Measurements from ENCODE around the gene INTS1. TPM values are rescaled to one million over a fixed set of nuclear protein-coding genes. Genes with fewer than 3 reads are reported as not detected.

Gene INTS1
- total RNA-seq, 2 donors from 2014 or later: 66.3 to 72.9 TPM

DNA sequence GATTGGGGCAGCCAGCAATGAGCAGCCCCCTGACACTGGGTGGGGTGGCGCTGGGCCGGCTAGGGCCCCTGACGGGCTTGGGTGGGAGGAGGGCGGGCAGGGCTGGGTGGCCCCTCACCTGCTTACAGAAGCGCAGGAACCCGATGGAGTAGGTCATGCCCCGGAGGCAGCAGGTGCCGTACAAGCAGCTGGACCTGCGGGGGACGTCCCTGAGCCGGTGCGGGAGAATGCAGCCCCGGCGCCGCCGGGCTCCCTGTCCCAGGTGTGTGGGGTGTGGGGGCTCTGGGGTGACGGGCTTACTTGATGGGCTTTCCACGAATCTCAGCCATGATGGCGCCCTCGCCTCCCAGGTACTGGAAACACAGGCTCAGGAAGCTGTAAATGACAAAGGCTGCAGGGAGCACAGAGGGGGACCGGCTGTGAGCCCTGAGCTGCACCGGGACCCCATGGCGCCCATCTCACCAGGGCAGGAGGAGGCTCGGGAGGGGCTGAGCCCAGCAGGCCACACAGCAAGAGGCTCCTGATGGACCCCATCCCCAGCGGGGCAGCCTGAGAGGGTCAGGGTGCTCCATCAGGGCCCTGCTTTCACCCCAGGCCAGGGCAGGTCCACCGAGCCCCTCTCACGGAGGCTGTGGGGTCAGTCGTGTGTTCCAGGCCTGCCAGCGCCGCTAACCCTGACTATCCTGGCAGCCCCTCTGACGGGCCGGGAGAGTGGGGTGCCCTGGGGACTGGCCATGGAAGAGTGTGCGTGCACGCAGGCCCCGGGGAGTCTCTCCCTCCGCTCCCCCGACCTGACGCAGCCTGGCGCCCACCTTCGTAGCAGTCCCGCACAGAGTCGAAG lies 46.0 kb upstream of the INTS1 start:
- ATAC-seq (no peak), DNase-seq (peak in 1 of 4 donors; percentile 5)
- peaks cover 0 to 13% of the 10 kb centered on the region in 2 donors for H3K36me3 ChIP-seq (replicated peaks in 1 of 2; ENCODE audit: insufficient read depth in 1 of 2, low read depth in 2 of 2)
- 92 to 94% methylated on average over 27 to 41 of the region's 42 CpGs for WGBS, 2 donors
- H3K4me3 ChIP-seq: no peak overlapping the region
- H3K27me3 ChIP-seq: no peaks in the 10 kb centered on the region
- TF ChIP-seq POLR2A (IDR thresholded peaks at IDR 0.05): no peak
- TF ChIP-seq, protein P1, sequence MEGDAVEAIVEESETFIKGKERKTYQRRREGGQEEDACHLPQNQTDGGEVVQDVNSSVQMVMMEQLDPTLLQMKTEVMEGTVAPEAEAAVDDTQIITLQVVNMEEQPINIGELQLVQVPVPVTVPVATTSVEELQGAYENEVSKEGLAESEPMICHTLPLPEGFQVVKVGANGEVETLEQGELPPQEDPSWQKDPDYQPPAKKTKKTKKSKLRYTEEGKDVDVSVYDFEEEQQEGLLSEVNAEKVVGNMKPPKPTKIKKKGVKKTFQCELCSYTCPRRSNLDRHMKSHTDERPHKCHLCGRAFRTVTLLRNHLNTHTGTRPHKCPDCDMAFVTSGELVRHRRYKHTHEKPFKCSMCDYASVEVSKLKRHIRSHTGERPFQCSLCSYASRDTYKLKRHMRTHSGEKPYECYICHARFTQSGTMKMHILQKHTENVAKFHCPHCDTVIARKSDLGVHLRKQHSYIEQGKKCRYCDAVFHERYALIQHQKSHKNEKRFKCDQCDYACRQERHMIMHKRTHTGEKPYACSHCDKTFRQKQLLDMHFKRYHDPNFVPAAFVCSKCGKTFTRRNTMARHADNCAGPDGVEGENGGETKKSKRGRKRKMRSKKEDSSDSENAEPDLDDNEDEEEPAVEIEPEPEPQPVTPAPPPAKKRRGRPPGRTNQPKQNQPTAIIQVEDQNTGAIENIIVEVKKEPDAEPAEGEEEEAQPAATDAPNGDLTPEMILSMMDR (IDR thresholded peaks at IDR 0.05): no peak
- H3K9me3 ChIP-seq: no peaks in the 10 kb centered on the region
- peaks cover 34% of the 10 kb centered on the region for H3K4me1 ChIP-seq
- H3K27ac ChIP-seq: no peak overlapping the region
- intact Hi-C loops (cut with DNase I): no loop called here

DNA sequence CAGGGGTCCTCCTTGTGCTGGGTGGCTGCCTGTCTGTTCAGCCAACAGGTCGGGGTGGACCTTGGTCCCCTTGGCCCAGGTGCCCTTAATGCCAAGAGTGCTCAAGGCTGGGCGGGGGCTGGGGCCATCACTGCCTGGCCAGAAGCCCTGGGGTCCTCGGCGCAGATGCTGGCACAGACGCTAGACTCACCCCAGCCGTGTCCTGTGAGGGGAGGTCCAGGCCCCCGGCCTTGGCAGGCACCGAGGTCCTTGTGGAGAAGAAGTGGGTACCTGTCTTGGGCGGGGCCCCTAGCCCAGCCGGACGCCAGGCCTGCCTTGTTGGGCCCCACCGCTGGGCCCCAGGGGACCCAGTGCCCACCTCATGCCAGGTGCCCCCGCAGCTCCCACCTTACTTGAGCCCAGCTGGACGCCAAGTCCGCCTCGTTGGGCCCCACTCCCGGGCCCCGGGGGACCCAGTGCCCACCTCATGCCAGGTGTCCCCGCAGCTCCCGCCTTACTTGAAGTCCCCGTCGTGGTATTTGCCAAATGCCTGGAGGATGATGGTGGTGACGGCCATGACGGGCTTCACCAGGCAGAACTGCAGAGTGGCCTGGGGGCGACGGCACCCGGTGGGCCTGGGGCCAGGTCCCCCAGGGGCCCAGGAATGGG lies 45.3 kb upstream of the INTS1 start:
- Histone ChIP-seq H3K4me3 (no peak overlapping the region), H3K27me3 (no peaks in the 10 kb centered on the region), H3K4me1 (peaks cover 32% of the 10 kb centered on the region), H3K27ac (no peak overlapping the region), H3K36me3 (replicated peaks in 1 of 2; ENCODE audit: insufficient read depth in 1 of 2, low read depth in 2 of 2) (peaks cover 0 to 13% of the 10 kb centered on the region in 2 donors), H3K9me3 (no peaks in the 10 kb centered on the region)
- TF ChIP-seq POLR2A (IDR thresholded peaks at IDR 0.05): no peak
- TF ChIP-seq, protein P1 (IDR thresholded peaks at IDR 0.05): no peak
- DNase-seq (no peak), ATAC-seq (no peak)
- WGBS, 2 donors: 87 to 92% methylated on average over 2 to 22 of the region's 27 CpGs
- intact Hi-C loops (cut with DNase I): loop anchor here (5.0 kb wide), 1 partner anchor 47 kb away; the partner anchor contains the start of gene INTS1

DNA sequence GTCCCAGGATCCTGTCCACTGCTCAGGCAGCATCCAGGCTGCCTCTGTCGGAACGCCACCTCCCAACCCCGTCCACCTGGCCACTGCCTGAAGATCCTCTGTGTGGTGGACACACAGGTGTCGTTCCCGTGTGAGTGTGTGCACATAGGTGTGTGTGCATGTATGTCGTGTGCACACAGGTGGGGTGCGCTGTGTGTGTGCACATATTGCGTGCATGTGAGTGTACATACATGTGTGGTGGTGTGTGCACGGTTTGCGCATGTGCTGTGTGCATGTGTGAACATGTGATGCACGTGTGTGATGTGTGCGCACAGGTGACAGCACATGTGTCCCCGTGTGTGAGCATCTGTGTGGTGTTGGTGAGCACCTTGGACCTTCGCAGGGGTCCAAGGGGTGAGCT lies 44.8 kb upstream of the INTS1 start:
- no peaks in the 10 kb centered on the region for H3K9me3 ChIP-seq
- TF ChIP-seq, protein P1 (IDR thresholded peaks at IDR 0.05): no peak
- TF ChIP-seq POLR2A (IDR thresholded peaks at IDR 0.05): no peak
- intact Hi-C loops (cut with DNase I): loop anchor here (5.0 kb wide), 1 partner anchor 47 kb away; the partner anchor contains the start of gene INTS1

DNA sequence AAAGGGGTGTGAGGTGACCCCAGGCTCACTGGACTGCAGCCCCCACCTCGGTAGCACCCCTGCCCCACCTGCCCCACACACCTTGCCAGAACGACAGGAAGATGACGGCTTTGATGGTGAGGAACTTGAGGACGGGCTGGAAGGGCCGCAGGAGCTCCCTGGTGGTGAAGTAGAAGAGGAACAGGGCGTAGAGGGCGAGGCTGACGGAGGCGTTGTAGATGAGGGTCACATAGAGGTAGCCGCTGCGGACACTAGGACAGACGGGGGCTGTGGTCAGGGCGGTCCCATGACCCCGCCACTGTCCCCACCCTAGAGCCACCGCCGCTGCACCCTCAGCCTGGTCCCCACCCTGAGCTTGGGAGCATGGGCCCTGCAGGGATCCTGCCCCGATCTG lies 44.2 kb upstream of the INTS1 start:
- no peak for DNase-seq

More for the DNA sequence above, 44.8 kb upstream of the INTS1 start:
- Histone ChIP-seq H3K27me3 (no peaks in the 10 kb centered on the region), H3K4me1 (peaks cover 26% of the 10 kb centered on the region), H3K36me3 (replicated peaks in 1 of 2; ENCODE audit: insufficient read depth in 1 of 2, low read depth in 2 of 2) (peaks cover 0 to 13% of the 10 kb centered on the region in 2 donors), H3K27ac (no peak overlapping the region), H3K4me3 (no peak overlapping the region)
- no peak for DNase-seq
- WGBS, 2 donors: 81 to 85% methylated on average over 13 to 14 of the region's 14 CpGs
- ATAC-seq: no peak

More for the DNA sequence above, 44.2 kb upstream of the INTS1 start:
- Histone ChIP-seq H3K36me3 (replicated peaks in 1 of 2; ENCODE audit: insufficient read depth in 1 of 2, low read depth in 2 of 2) (peaks cover 0 to 13% of the 10 kb centered on the region in 2 donors), H3K27me3 (no peaks in the 10 kb centered on the region), H3K4me1 (peaks cover 21% of the 10 kb centered on the region), H3K4me3 (no peak overlapping the region), H3K27ac (no peak overlapping the region), H3K9me3 (no peaks in the 10 kb centered on the region)
- no peak for ATAC-seq
- 70 to 86% methylated on average over 17 of the region's 17 CpGs for WGBS, 2 donors
- TF ChIP-seq, protein P1 (IDR thresholded peaks at IDR 0.05): no peak
- no peak for TF ChIP-seq POLR2A (IDR thresholded peaks at IDR 0.05)
- intact Hi-C loops (cut with DNase I): loop anchor here (5.0 kb wide), 1 partner anchor 46 kb away; the partner anchor contains the start of gene INTS1
